Keratinocyte (primary cell): ENCODE results near the gene CMTM7. TPM values are rescaled to one million over a fixed set of nuclear protein-coding genes. Genes with fewer than 3 reads are reported as not detected.

Experiments
- DNase-seq: peaks from one replicate; pipeline ENCODE4 v3.0.0-alpha.2; 2011; ENCODE audit warnings: low read depth, missing footprints, low spot score
- FAIRE-seq: peaks from 2 replicates; lab custom pipeline; 2011; peaks lifted over from hg19 to GRCh38; lab: Jason Lieb, UNC
- H2AFZ ChIP-seq: 2 replicates; pipeline ENCODE4 v1.6.0; 2012; ENCODE audit warnings: low read length, control low read depth, inconsistent platforms; ENCODE audit not compliant: control insufficient read depth
- H3K27ac ChIP-seq: 2 replicates; pipeline ENCODE4 v1.5.1; 2011; ENCODE audit warnings: low read length; ENCODE audit not compliant: control insufficient read depth, insufficient read depth
- H3K27me3 ChIP-seq: 3 replicates; pipeline ENCODE4 v1.6.0; 2011; ENCODE audit warnings: low read length; ENCODE audit not compliant: control insufficient read depth, insufficient read depth; ENCODE audit errors: extremely low read depth
- H3K36me3 ChIP-seq, 2 experiments: 2 replicates in 1 of 2; 3 replicates in 1 of 2; pipeline ENCODE4 v1.5.1; 2011; ENCODE audit warnings: low read length in 2 of 2, mild to moderate bottlenecking in 1 of 2; ENCODE audit not compliant: control insufficient read depth in 2 of 2, insufficient read depth in 2 of 2; ENCODE audit errors: extremely low read depth in 1 of 2
- H3K4me1 ChIP-seq: 3 replicates; pipeline ENCODE4 v1.5.1; 2011; ENCODE audit warnings: low read length; ENCODE audit not compliant: control insufficient read depth, insufficient read depth; ENCODE audit errors: extremely low read depth
- H3K4me2 ChIP-seq: 3 replicates; pipeline ENCODE4 v1.6.0; 2011; ENCODE audit warnings: low read depth, low read length; ENCODE audit not compliant: control insufficient read depth, insufficient read depth; ENCODE audit errors: extremely low read depth
- H3K4me3 ChIP-seq, 3 experiments: fragments of 200-600 bp in 1 of 3; sonication (generic) in 1 of 3; 2 replicates in 2 of 3; 3 replicates in 1 of 3; pipeline ENCODE4 v1.5.1; 2011 to 2016; ENCODE audit warnings: low read length in 3 of 3, mild to moderate bottlenecking in 3 of 3, control low read depth in 2 of 3, inconsistent platforms in 1 of 3, low read depth in 1 of 3, mixed read lengths in 1 of 3, mixed run types in 1 of 3, moderate library complexity in 1 of 3; ENCODE audit not compliant: control insufficient read depth in 2 of 3, insufficient read depth in 2 of 3; ENCODE audit errors: extremely low read depth in 1 of 3
- H3K79me2 ChIP-seq: 2 replicates; pipeline ENCODE4 v1.6.0; 2012; ENCODE audit warnings: low read length; ENCODE audit not compliant: control insufficient read depth, insufficient read depth
- H3K9ac ChIP-seq: 3 replicates; pipeline ENCODE4 v1.6.0; 2011; ENCODE audit warnings: low read length; ENCODE audit not compliant: control insufficient read depth, insufficient read depth; ENCODE audit errors: extremely low read depth
- H3K9me1 ChIP-seq: 3 replicates; pipeline ENCODE4 v1.6.0; 2011; ENCODE audit warnings: low read length; ENCODE audit not compliant: control insufficient read depth, insufficient read depth; ENCODE audit errors: extremely low read depth
- H3K9me3 ChIP-seq: 2 replicates; pipeline ENCODE4 v1.5.1; 2012; ENCODE audit warnings: low read depth, low read length; ENCODE audit not compliant: control insufficient read depth
- H4K20me1 ChIP-seq: 3 replicates; pipeline ENCODE4 v1.6.0; 2011; ENCODE audit warnings: low read length; ENCODE audit not compliant: control insufficient read depth, insufficient read depth; ENCODE audit errors: extremely low read depth
- CTCF ChIP-seq, 3 experiments: IDR thresholded peaks in 1 of 3; conservative IDR thresholded peaks in 1 of 3; optimal IDR thresholded peaks in 1 of 3; 2 replicates in 2 of 3; 3 replicates in 1 of 3; pipeline versions ENCODE3 to v1.5.1; 2011; ENCODE audit warnings: low read length in 3 of 3, mild to moderate bottlenecking in 3 of 3, moderate library complexity in 2 of 3, control low read depth in 1 of 3, inconsistent platforms in 1 of 3; ENCODE audit not compliant: insufficient read depth in 2 of 3; ENCODE audit errors: extremely low read depth in 1 of 3
- EZH2 ChIP-seq: IDR thresholded peaks from one replicate; pipeline ENCODE4 v1.6.1; 2012; ENCODE audit warnings: inconsistent platforms, mild to moderate bottlenecking, low read length, moderate library complexity
- dilution Hi-C: fragments of 300-500 bp; cut with MboI; formaldehyde crosslinking; loops from one replicate; pipeline ENCODE4 v1.7.0; 2020; ENCODE audit warnings: low sequenced_read_pairs; ENCODE audit not compliant: extremely low pct_ligation_motif_present
- polyA plus RNA-seq, 5 experiments: library from polyadenylated mRNA; depleted of rRNA in 3 of 5; stranded (reverse) in 3 of 5; stranded (forward) in 1 of 5; unstranded in 1 of 5; fragments of >200 nt; gene quantifications; 1 replicate in 1 of 5; 2 replicates in 3 of 5; 3 replicates in 1 of 5; pipeline versions ENCODE4 v1.2.1 to v1.2.3, GENCODE V29; 2011 to 2012; ENCODE audit warnings: missing spikeins in 2 of 5, low read depth in 1 of 5, low replicate concordance in 1 of 5

The CMTM7 gene
- polyA plus RNA-seq, 1 donor (not counting 4 experiments of a cell fraction or from before 2014, with no cell fraction given), result 47.2 TPM

GRCh38 chr3:32397941-32398340 is 6.3 kb downstream of the CMTM7 start:
- Histone ChIP-seq H3K9ac (no peak overlapping the region), H4K20me1 (peaks cover 3% of the 10 kb centered on the region), H3K9me3 (no peaks in the 10 kb centered on the region), H3K4me1 (peaks cover 21% of the 10 kb centered on the region), H3K27me3 (no peaks in the 10 kb centered on the region), H3K79me2 (peaks cover 90% of the 10 kb centered on the region), H2AFZ (no peak overlapping the region), H3K27ac (no peak overlapping the region), H3K4me3 (no peak overlapping the region), H3K9me1 (no peaks in the 10 kb centered on the region), H3K4me2 (no peak overlapping the region), H3K36me3 (no peaks in the 10 kb centered on the region)
- DNase-seq, result no peak
- TF ChIP-seq EZH2 (no peak), CTCF (optimal IDR thresholded peaks at IDR 0.05 in 1 of 3, IDR thresholded peaks at IDR 0.05 in 1 of 3, conservative IDR thresholded peaks at IDR 0.05 in 1 of 3; ENCODE audit: extremely low read depth in 1 of 3, insufficient read depth in 2 of 3, low read length in 3 of 3) (no peak)
- no peak for FAIRE-seq
- dilution Hi-C loops, result no loop called here

- Histone ChIP-seq H3K9me1 (no peaks in the 10 kb centered on the region), H3K4me2 (no peak overlapping the region), H3K79me2 (peaks cover 90% of the 10 kb centered on the region), H3K4me1 (peaks cover 27% of the 10 kb centered on the region), H3K4me3 (no peak overlapping the region), H3K27ac (no peak overlapping the region), H3K36me3 (no peaks in the 10 kb centered on the region), H3K27me3 (no peaks in the 10 kb centered on the region), H4K20me1 (peaks cover 3% of the 10 kb centered on the region), H3K9ac (no peak overlapping the region), H3K9me3 (no peaks in the 10 kb centered on the region), H2AFZ (no peak overlapping the region)
- FAIRE-seq (no peak), DNase-seq (no peak)
- TF ChIP-seq EZH2 (no peak), CTCF (optimal IDR thresholded peaks at IDR 0.05 in 1 of 3, IDR thresholded peaks at IDR 0.05 in 1 of 3, conservative IDR thresholded peaks at IDR 0.05 in 1 of 3; ENCODE audit: extremely low read depth in 1 of 3, insufficient read depth in 2 of 3, low read length in 3 of 3) (no peak)
- dilution Hi-C loops, result no loop called here
Observed at GRCh38 chr3:32398531-32398930, 6.9 kb downstream of the CMTM7 start.
